ENCODE data around the gene TMBIM6.
"Not testable (repeated sequence)": the region's sequence is repeated elsewhere in the genome, so short reads cannot be mapped to it uniquely, and the experiment has no call there.

The TMBIM6 gene, protein sequence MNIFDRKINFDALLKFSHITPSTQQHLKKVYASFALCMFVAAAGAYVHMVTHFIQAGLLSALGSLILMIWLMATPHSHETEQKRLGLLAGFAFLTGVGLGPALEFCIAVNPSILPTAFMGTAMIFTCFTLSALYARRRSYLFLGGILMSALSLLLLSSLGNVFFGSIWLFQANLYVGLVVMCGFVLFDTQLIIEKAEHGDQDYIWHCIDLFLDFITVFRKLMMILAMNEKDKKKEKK

GRCh38 chr12:49740930-49741881, at the start of gene TMBIM6:
TMBIM6 (plus strand) TSS chr12:49741557; CDS start chr12:49752494, 10,937 bp downstream.
- DNase-seq: peak; percentile 100

DNA sequence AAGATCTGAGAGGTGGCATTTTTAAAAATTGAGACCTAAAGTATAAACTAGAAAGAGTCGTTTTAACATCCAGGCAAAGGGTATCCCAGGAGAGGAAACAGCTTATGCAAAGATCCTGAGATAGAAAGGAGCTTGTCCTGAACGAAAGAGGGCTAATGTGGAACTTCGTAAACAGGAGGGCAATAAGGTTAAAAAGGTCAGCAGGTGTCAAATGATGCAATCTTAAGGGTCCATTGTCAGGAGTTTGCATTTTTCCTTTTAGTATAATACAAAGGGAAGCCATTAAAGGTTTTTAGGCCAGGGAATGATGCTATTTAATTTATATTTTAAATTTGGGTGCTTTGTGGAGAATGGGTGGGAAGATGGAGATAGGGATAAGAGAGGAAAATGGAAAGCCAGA, 48.5 kb upstream of the TMBIM6 start:
- DNase-seq: no peak

DNA sequence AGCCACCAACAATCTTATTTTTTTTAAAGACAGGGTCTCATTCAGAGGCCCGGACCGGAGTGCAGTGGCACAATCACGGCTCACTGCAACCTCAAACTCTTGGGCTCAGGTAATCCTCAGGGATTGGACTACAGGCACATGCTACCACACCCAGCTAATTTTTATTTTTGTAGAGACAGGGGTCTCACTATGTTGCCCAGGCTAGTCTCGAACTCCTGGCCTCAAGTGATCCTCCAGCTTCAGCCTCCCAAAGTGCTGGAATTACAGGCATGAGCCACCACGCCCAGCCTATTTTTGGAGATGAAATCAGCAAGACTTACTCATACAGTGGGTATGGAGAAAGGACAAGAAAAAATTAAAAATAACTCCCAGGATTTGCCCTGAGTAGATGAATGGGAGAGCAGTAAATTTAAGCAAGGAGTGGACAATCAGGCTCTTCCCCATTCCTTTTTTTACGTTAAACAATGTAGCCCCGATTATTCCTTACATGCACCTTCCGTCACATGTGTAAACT, 47.4 kb upstream of the TMBIM6 start:
- DNase-seq: no peak

DNA sequence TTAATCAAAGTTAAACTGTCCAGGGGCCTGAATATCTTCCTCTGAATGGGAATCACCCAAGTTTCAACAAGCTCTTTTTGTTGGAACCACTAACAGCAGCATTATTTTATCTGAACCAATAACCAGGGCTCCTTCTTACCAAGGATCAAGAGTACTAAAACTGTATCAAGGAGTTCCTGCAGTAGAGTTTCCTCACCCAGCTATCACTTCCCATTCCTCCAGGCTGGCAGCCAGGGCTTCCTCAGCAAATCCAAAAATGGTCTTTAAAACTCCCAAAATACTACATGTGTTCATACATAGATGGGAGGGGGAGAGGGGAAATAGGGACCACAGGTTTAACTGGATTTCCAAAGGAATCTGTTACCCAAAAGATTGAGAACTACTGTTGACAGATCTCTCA, 44.6 kb upstream of the TMBIM6 start:
- no peak for DNase-seq

GRCh38 chr12:49697808-49698207, 43.5 kb upstream of the TMBIM6 start:
- DNase-seq: no peak

GRCh38 chr12:49698619-49699545, 42.5 kb upstream of the TMBIM6 start:
- peak; percentile 92 to 94 for DNase-seq

GRCh38 chr12:49702009-49702408, 39.3 kb upstream of the TMBIM6 start:
- no peak for DNase-seq

- no peak for DNase-seq
Observed at GRCh38 chr12:49702676-49703215, 38.6 kb upstream of the TMBIM6 start.

DNA sequence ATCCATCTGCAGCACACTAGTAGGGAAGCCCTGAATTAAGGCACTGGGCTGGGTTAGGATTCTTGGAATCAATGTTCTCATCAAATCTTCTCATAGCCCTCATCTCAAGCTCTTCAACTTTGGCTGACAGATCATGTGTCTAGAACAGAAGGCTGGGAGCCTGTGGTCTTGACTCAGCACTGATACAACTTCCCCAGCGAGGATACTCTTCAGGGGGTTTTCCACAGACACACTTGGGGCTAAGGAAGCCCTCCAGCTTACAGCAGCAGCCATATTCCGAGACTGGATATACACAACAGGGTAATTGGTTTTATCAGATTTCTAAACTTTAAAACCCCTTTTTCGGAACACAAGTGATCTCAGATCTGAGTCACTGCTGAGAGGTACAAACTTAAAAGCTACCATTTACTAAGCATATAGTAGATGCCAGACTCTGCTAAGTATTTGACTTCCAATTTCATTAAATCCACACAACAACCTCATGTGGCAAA, 37.7 kb upstream of the TMBIM6 start:
- peak; percentile 13 to 19 for DNase-seq

- peak in 1 of 2 experiments; percentile 13 for DNase-seq
Observed at GRCh38 chr12:49705479-49706134, 35.8 kb upstream of the TMBIM6 start.

- DNase-seq: peak in 1 of 2 experiments; percentile 58
Observed at GRCh38 chr12:49706351-49707127, 34.8 kb upstream of the TMBIM6 start.

DNA sequence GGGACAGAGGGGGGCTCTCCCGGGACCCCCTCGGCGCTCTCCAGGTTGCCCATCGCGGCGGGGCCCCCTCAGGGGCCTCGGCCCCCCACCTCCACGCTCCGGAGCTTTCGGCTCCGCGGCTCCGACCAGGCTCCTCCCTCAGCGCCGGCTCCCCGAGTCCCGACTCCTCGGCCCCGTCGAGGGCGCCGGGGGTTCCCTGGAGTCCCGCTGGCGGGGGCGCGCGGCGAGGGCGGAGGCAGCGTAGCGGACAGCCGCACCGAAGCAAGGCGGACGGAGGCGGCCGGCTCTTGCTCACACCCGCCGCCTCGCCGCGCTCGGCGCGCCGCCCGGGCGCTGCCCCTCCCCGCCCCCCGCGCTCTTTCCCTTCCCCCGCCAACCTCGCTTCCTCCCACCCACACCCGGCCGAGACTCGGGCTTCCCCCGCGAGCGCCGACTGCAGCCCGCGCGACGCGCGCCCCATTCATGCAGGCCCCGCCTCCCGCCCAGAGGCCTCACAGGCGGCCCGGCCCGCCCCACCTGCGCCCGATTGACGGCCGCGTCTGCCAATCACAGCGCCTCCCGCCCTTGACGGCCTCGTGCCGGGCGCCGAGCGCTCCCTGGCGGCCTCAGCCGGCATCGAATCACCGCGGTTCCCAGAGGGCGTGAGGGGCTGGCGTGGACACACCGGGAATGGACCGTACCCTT, 34.1 kb upstream of the TMBIM6 start, which contains the start of gene FMNL3:
Gene FMNL3 (minus strand): TSS at position 278 of the 684 bp plus-strand sequence. CDS start 225 bp downstream, at position 53.
- peak; percentile 82 to 84 for DNase-seq

DNA sequence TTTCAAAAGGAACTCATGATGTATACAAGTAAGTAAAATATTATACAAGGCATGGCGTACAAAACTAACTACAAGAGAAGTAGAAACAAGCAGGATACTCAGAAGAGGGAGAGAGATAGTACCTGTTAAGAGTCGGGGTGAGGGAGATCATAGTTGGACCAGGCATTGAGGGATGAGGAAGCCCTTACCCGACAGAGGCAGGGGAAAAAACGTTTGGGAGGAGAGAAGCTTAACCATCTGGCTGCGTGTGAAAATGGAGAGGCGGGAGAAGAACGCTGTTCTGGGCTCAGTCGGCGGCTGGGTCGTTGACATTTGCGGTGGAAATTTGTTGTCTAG, 33.6 kb upstream of the TMBIM6 start:
- no peak for DNase-seq

DNA sequence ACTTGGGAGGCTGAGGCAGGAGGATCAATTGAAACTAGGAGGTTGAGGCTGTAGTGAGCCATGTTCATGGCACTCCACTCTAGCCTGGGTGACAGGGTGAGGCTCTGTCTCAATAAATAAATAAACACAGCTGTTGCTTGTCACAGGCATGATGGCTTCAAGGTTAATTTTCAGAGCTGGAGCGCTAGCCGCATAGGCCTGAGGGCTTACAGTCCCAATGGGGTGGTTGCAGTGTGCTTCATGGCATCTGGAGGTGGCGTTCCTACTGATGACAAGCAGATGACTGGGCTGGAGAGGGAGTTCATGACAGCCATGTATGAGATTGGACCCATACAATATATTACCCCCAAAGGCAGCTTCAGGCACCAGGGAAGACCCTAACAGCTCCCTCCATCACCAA, 32.5 kb upstream of the TMBIM6 start:
- DNase-seq: no peak

DNA sequence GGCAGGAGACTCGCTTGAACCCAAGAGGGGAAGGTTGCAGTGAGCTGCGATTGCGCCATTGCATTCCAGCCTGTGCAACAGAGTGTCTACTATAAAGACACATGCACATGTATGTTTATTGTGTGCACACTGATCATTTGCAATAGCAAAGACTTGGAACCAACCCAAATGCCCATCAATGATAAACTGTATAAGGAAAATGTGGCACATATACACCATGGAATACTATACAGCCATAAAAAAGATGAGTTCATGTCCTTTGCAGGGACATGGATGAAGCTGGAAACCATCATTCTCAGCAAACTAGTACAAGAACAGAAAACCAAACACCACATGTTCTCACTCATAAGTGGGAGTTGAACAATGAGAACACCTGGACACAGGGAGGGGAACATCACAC, 27.4 kb upstream of the TMBIM6 start:
- DNase-seq: not testable (repeated sequence)

DNA sequence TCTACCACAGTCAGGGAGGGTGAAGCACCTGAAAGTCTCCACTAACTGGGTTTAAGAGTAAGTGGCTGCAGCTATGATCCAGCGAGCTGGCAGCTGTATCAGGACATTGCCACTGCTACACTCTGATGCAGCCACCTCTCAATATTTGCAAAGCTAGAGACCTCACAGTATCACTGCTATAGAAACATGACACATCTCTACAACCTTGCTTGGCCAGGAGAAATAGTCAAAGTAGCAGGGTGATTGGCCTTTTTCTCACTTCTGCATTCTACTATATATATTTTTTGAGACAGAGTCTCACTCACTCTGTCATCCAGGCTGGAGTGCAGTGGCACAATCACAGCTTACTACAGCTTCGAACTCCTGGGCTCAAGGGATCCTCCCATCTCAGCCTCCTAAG, 24.8 kb upstream of the TMBIM6 start:
- no peak for DNase-seq

GRCh38 chr12:49717800-49718199, 23.6 kb upstream of the TMBIM6 start:
- not testable (repeated sequence) for DNase-seq

- DNase-seq: no peak
Observed at GRCh38 chr12:49720214-49720613, 21.1 kb upstream of the TMBIM6 start.

GRCh38 chr12:49721355-49721754, 20.0 kb upstream of the TMBIM6 start:
- DNase-seq: not testable (repeated sequence)

GRCh38 chr12:49728446-49728845, 12.9 kb upstream of the TMBIM6 start:
- DNase-seq: no peak

All from Kasumi-1 (cell line).